ENCODE data around the gene CMPK1.
"Not testable (repeated sequence)": the region's sequence is repeated elsewhere in the genome, so short reads cannot be mapped to it uniquely, and the experiment has no call there.

Gene CMPK1

GRCh38 chr1:47338249-47339077 lies 4.9 kb downstream of the CMPK1 start:
- no peaks in the 10 kb centered on the region for H3K9me3 ChIP-seq (ENCODE audit: control insufficient read depth, insufficient read depth, low read length)
- H3K4me3 ChIP-seq (ENCODE audit: low read depth, low read length), result no peak overlapping the region
- H3K27ac ChIP-seq (ENCODE audit: low read depth, low read length), result no peak overlapping the region
- no peaks in the 10 kb centered on the region for H3K27me3 ChIP-seq (ENCODE audit: control insufficient read depth, insufficient read depth, low read length)
- no peak overlapping the region for H3K9ac ChIP-seq (ENCODE audit: low read depth, low read length)
- peaks cover 5% of the 10 kb centered on the region for H3K4me1 ChIP-seq (ENCODE audit: control insufficient read depth, insufficient read depth, low read length)
- no peaks in the 10 kb centered on the region for H3K36me3 ChIP-seq (ENCODE audit: control insufficient read depth, insufficient read depth, low read length)

GRCh38 chr1:47340227-47340626 lies 6.6 kb downstream of the CMPK1 start:
- no peak overlapping the region for H3K9ac ChIP-seq (ENCODE audit: low read depth, low read length)
- no peaks in the 10 kb centered on the region for H3K36me3 ChIP-seq (ENCODE audit: control insufficient read depth, insufficient read depth, low read length)
- H3K9me3 ChIP-seq (ENCODE audit: control insufficient read depth, insufficient read depth, low read length), result no peaks in the 10 kb centered on the region
- H3K27me3 ChIP-seq (ENCODE audit: control insufficient read depth, insufficient read depth, low read length), result no peaks in the 10 kb centered on the region
- H3K27ac ChIP-seq (ENCODE audit: low read depth, low read length), result no peak overlapping the region
- no peak overlapping the region for H3K4me3 ChIP-seq (ENCODE audit: low read depth, low read length)
- H3K4me1 ChIP-seq (ENCODE audit: control insufficient read depth, insufficient read depth, low read length), result no peaks in the 10 kb centered on the region

- H3K4me1 ChIP-seq (ENCODE audit: control insufficient read depth, insufficient read depth, low read length); H3K36me3 ChIP-seq (ENCODE audit: control insufficient read depth, insufficient read depth, low read length); H3K27me3 ChIP-seq (ENCODE audit: control insufficient read depth, insufficient read depth, low read length); H3K9me3 ChIP-seq (ENCODE audit: control insufficient read depth, insufficient read depth, low read length); H3K4me3 ChIP-seq (ENCODE audit: low read depth, low read length); H3K27ac ChIP-seq (ENCODE audit: low read depth, low read length); H3K9ac ChIP-seq (ENCODE audit: low read depth, low read length): not testable (repeated sequence)
Observed at GRCh38 chr1:47346979-47347378, 13.4 kb downstream of the CMPK1 start.

- no peaks in the 10 kb centered on the region for H3K4me1 ChIP-seq (ENCODE audit: control insufficient read depth, insufficient read depth, low read length)
- no peak overlapping the region for H3K4me3 ChIP-seq (ENCODE audit: low read depth, low read length)
- no peak overlapping the region for H3K27ac ChIP-seq (ENCODE audit: low read depth, low read length)
- no peaks in the 10 kb centered on the region for H3K27me3 ChIP-seq (ENCODE audit: control insufficient read depth, insufficient read depth, low read length)
- H3K9me3 ChIP-seq (ENCODE audit: control insufficient read depth, insufficient read depth, low read length), result no peaks in the 10 kb centered on the region
- no peaks in the 10 kb centered on the region for H3K36me3 ChIP-seq (ENCODE audit: control insufficient read depth, insufficient read depth, low read length)
- no peak overlapping the region for H3K9ac ChIP-seq (ENCODE audit: low read depth, low read length)
Observed at GRCh38 chr1:47347735-47348134, 14.1 kb downstream of the CMPK1 start.

- Histone ChIP-seq H3K36me3 (ENCODE audit: control insufficient read depth, insufficient read depth, low read length) (no peaks in the 10 kb centered on the region), H3K4me1 (ENCODE audit: control insufficient read depth, insufficient read depth, low read length) (no peaks in the 10 kb centered on the region), H3K27me3 (ENCODE audit: control insufficient read depth, insufficient read depth, low read length) (no peaks in the 10 kb centered on the region), H3K4me3 (ENCODE audit: low read depth, low read length) (no peak overlapping the region), H3K9me3 (ENCODE audit: control insufficient read depth, insufficient read depth, low read length) (no peaks in the 10 kb centered on the region), H3K27ac (ENCODE audit: low read depth, low read length) (no peak overlapping the region), H3K9ac (ENCODE audit: low read depth, low read length) (no peak overlapping the region)
Observed at GRCh38 chr1:47348246-47348645, 14.7 kb downstream of the CMPK1 start.

- Histone ChIP-seq H3K4me1 (ENCODE audit: control insufficient read depth, insufficient read depth, low read length) (no peaks in the 10 kb centered on the region), H3K9me3 (ENCODE audit: control insufficient read depth, insufficient read depth, low read length) (no peaks in the 10 kb centered on the region), H3K36me3 (ENCODE audit: control insufficient read depth, insufficient read depth, low read length) (no peaks in the 10 kb centered on the region), H3K9ac (ENCODE audit: low read depth, low read length) (no peak overlapping the region), H3K27ac (ENCODE audit: low read depth, low read length) (no peak overlapping the region), H3K4me3 (ENCODE audit: low read depth, low read length) (no peak overlapping the region), H3K27me3 (ENCODE audit: control insufficient read depth, insufficient read depth, low read length) (no peaks in the 10 kb centered on the region)
Observed at GRCh38 chr1:47351305-47351704, 17.7 kb downstream of the CMPK1 start.

GRCh38 chr1:47361380-47361779 lies 27.8 kb downstream of the CMPK1 start:
- H3K9ac ChIP-seq (ENCODE audit: low read depth, low read length), result no peak overlapping the region
- H3K27ac ChIP-seq (ENCODE audit: low read depth, low read length), result no peak overlapping the region
- H3K27me3 ChIP-seq (ENCODE audit: control insufficient read depth, insufficient read depth, low read length), result no peaks in the 10 kb centered on the region
- H3K36me3 ChIP-seq (ENCODE audit: control insufficient read depth, insufficient read depth, low read length), result no peaks in the 10 kb centered on the region
- H3K9me3 ChIP-seq (ENCODE audit: control insufficient read depth, insufficient read depth, low read length), result no peaks in the 10 kb centered on the region
- H3K4me1 ChIP-seq (ENCODE audit: control insufficient read depth, insufficient read depth, low read length), result no peaks in the 10 kb centered on the region
- no peak overlapping the region for H3K4me3 ChIP-seq (ENCODE audit: low read depth, low read length)

- H3K36me3 ChIP-seq (ENCODE audit: control insufficient read depth, insufficient read depth, low read length), result no peaks in the 10 kb centered on the region
Observed at GRCh38 chr1:47362828-47363227, 29.2 kb downstream of the CMPK1 start.

GRCh38 chr1:47367651-47368050 lies 34.1 kb downstream of the CMPK1 start:
- no peak overlapping the region for H3K27ac ChIP-seq (ENCODE audit: low read depth, low read length)
- no peaks in the 10 kb centered on the region for H3K4me1 ChIP-seq (ENCODE audit: control insufficient read depth, insufficient read depth, low read length)
- H3K9ac ChIP-seq (ENCODE audit: low read depth, low read length), result no peak overlapping the region
- no peak overlapping the region for H3K4me3 ChIP-seq (ENCODE audit: low read depth, low read length)
- H3K27me3 ChIP-seq (ENCODE audit: control insufficient read depth, insufficient read depth, low read length), result no peaks in the 10 kb centered on the region
- no peaks in the 10 kb centered on the region for H3K9me3 ChIP-seq (ENCODE audit: control insufficient read depth, insufficient read depth, low read length)
- H3K36me3 ChIP-seq (ENCODE audit: control insufficient read depth, insufficient read depth, low read length), result peaks cover 15% of the 10 kb centered on the region

More at GRCh38 chr1:47362828-47363227, 29.2 kb downstream of the CMPK1 start:
- Histone ChIP-seq H3K9me3 (ENCODE audit: control insufficient read depth, insufficient read depth, low read length) (no peaks in the 10 kb centered on the region), H3K9ac (ENCODE audit: low read depth, low read length) (no peak overlapping the region), H3K4me3 (ENCODE audit: low read depth, low read length) (no peak overlapping the region), H3K27me3 (ENCODE audit: control insufficient read depth, insufficient read depth, low read length) (no peaks in the 10 kb centered on the region), H3K4me1 (ENCODE audit: control insufficient read depth, insufficient read depth, low read length) (no peaks in the 10 kb centered on the region), H3K27ac (ENCODE audit: low read depth, low read length) (no peak overlapping the region)

- Histone ChIP-seq H3K9ac (ENCODE audit: low read depth, low read length) (no peak overlapping the region), H3K4me1 (ENCODE audit: control insufficient read depth, insufficient read depth, low read length) (no peaks in the 10 kb centered on the region), H3K27ac (ENCODE audit: low read depth, low read length) (no peak overlapping the region), H3K9me3 (ENCODE audit: control insufficient read depth, insufficient read depth, low read length) (no peaks in the 10 kb centered on the region), H3K27me3 (ENCODE audit: control insufficient read depth, insufficient read depth, low read length) (no peaks in the 10 kb centered on the region), H3K36me3 (ENCODE audit: control insufficient read depth, insufficient read depth, low read length) (peaks cover 36% of the 10 kb centered on the region), H3K4me3 (ENCODE audit: low read depth, low read length) (no peak overlapping the region)
Observed at GRCh38 chr1:47371016-47371517, 37.5 kb downstream of the CMPK1 start.

GRCh38 chr1:47374501-47374900 lies 40.9 kb downstream of the CMPK1 start:
- H3K9me3 ChIP-seq (ENCODE audit: control insufficient read depth, insufficient read depth, low read length), result no peaks in the 10 kb centered on the region
- peaks cover 9% of the 10 kb centered on the region; the same call in 1 of the 2 replicates for H3K4me1 ChIP-seq (ENCODE audit: control insufficient read depth, insufficient read depth, low read length)
- no peak overlapping the region for H3K27ac ChIP-seq (ENCODE audit: low read depth, low read length)
- H3K27me3 ChIP-seq (ENCODE audit: control insufficient read depth, insufficient read depth, low read length), result no peaks in the 10 kb centered on the region
- H3K9ac ChIP-seq (ENCODE audit: low read depth, low read length), result no peak overlapping the region
- no peak overlapping the region for H3K4me3 ChIP-seq (ENCODE audit: low read depth, low read length)
- peaks cover 24% of the 10 kb centered on the region for H3K36me3 ChIP-seq (ENCODE audit: control insufficient read depth, insufficient read depth, low read length)

Data from HUES48 (cell line).